Hematopoietic multipotent progenitor cell treated with erythropoietin and hydrocortisone succinate and interleukin-3 and kit ligand, for 15 days (in vitro differentiated cells): Measurements from ENCODE around the gene PARP16.
"Not testable (repeated sequence)": the region's sequence is repeated elsewhere in the genome, so short reads cannot be mapped to it uniquely, and the experiment has no call there.

ENCODE experiments used
- DNase-seq: peaks from one replicate; pipeline ENCODE4 v3.0.0-alpha.2; 2015; ENCODE audit warnings: low spot score

The PARP16 gene

GRCh38 chr15:65233696-65234095, 53.0 kb downstream of the PARP16 start:
- DNase-seq = no peak

- DNase-seq = no peak
These were observed 54.2 kb downstream of the PARP16 start for GRCh38 chr15:65232520-65232919.

- DNase-seq = peak; percentile 17
These were observed 55.4 kb downstream of the PARP16 start for GRCh38 chr15:65231306-65231705.

- not testable (repeated sequence) for DNase-seq
These were observed 59.8 kb downstream of the PARP16 start for GRCh38 chr15:65226901-65227300.

GRCh38 chr15:65226221-65226620, 60.5 kb downstream of the PARP16 start:
- DNase-seq = no peak

- no peak for DNase-seq
These were observed 62.7 kb downstream of the PARP16 start for GRCh38 chr15:65223996-65224395.

GRCh38 chr15:65222891-65223290, 63.8 kb downstream of the PARP16 start:
- DNase-seq = no peak

GRCh38 chr15:65221697-65222096, 65.0 kb downstream of the PARP16 start:
- DNase-seq = no peak

- DNase-seq = no peak
These were observed 67.5 kb downstream of the PARP16 start for GRCh38 chr15:65219137-65219536.

- peak; percentile 74 for DNase-seq
These were observed 68.9 kb downstream of the PARP16 start for GRCh38 chr15:65217526-65218482.

- DNase-seq = no peak
These were observed 71.2 kb downstream of the PARP16 start for GRCh38 chr15:65215496-65215895.

- DNase-seq = no peak
These were observed 72.7 kb downstream of the PARP16 start for GRCh38 chr15:65214010-65214409.

- no peak for DNase-seq
These were observed 73.4 kb downstream of the PARP16 start for GRCh38 chr15:65213241-65213640.

GRCh38 chr15:65212097-65212496, 74.6 kb downstream of the PARP16 start:
- peak; percentile 41 for DNase-seq

GRCh38 chr15:65211482-65211982, 75.2 kb downstream of the PARP16 start:
- DNase-seq = no peak

GRCh38 chr15:65210770-65211481, 75.8 kb downstream of the PARP16 start, which contains the start of gene CILP:
TSS of gene CILP (minus strand) at chr15:65211473. CDS start at chr15:65209755, 1,718 bp downstream.
- no peak for DNase-seq

GRCh38 chr15:65209701-65210643, 76.7 kb downstream of the PARP16 start:
- DNase-seq = no peak

GRCh38 chr15:65208647-65209046, 78.0 kb downstream of the PARP16 start:
- DNase-seq = no peak
